Panc1 (cell line): ENCODE data around the gene ABO. TPM values are rescaled to one million over a fixed set of nuclear protein-coding genes. Genes with fewer than 3 reads are reported as not detected.
"Not testable (repeated sequence)": the region's sequence is repeated elsewhere in the genome, so short reads cannot be mapped to it uniquely, and the experiment has no call there.

ENCODE experiments used
- ATAC-seq: fragments of 200-7000 bp; cut with Tn5 transposase; 2 replicates; pipeline ENCODE4 v1.9.1; 2020; ENCODE audit warnings: mild to moderate bottlenecking, moderate library complexity
- BruUV-seq: library from RNA; stranded (reverse); fragments of 400-500 nt; replicated peaks from 2 replicates; lab custom pipeline; 2021; lab: Mats Ljungman, UMichigan
- CTCF ChIA-PET: fragments of 300-600 bp; sonication (Branson Sonifier 250); formaldehyde crosslinking; loops from one replicate; lab custom pipeline; 2022; ENCODE audit warnings: antibody characterized with exemption; lab: Charles Lee
- POLR2A ChIA-PET: fragments of 300-600 bp; sonication (Branson Sonifier 250); formaldehyde crosslinking; loops from one replicate; lab custom pipeline; 2022; ENCODE audit warnings: antibody characterized with exemption; lab: Charles Lee
- DNase-seq: peaks from one replicate; pipeline ENCODE4 v3.0.0-alpha.2; 2010; ENCODE audit warnings: low read depth, low spot score
- H3K27ac ChIP-seq: 2 replicates; pipeline ENCODE4 v1.5.1; 2011; ENCODE audit warnings: mild to moderate bottlenecking, low read length, inconsistent platforms
- H3K27me3 ChIP-seq: fragments of 200-500 bp; sonication (Bioruptor generic); 2 replicates; pipeline ENCODE4 v1.6.0; 2014; ENCODE audit warnings: low read length, inconsistent platforms; ENCODE audit not compliant: control insufficient read depth, insufficient read depth
- H3K36me3 ChIP-seq: fragments of 200-500 bp; sonication (Bioruptor generic); 2 replicates; pipeline ENCODE4 v1.5.1; 2014; ENCODE audit warnings: inconsistent platforms, mild to moderate bottlenecking, low read length, moderate library complexity; ENCODE audit not compliant: control insufficient read depth, insufficient read depth
- H3K4me1 ChIP-seq: 2 replicates; pipeline ENCODE4 v1.5.1; 2011; ENCODE audit warnings: inconsistent platforms, mild to moderate bottlenecking, low read length, moderate library complexity; ENCODE audit not compliant: control insufficient read depth, insufficient read depth
- H3K4me3 ChIP-seq, 2 experiments: 2 replicates each; pipeline ENCODE4 v1.5.1; 2011 to 2012; ENCODE audit warnings: low read depth in 2 of 2, low read length in 2 of 2, mild to moderate bottlenecking in 2 of 2, inconsistent platforms in 1 of 2, moderate library complexity in 1 of 2
- H3K9me3 ChIP-seq: fragments of 200-500 bp; sonication (Bioruptor generic); 2 replicates; pipeline ENCODE4 v1.5.1; 2014; ENCODE audit warnings: low read depth, mild to moderate bottlenecking, inconsistent platforms, low read length, moderate library complexity; ENCODE audit not compliant: control insufficient read depth, insufficient read depth
- CTCF ChIP-seq: fragments of 450-650 bp; IDR thresholded peaks from 2 replicates; pipeline ENCODE4 v1.5.1; 2017; ENCODE audit warnings: mild to moderate bottlenecking
- POLR2AphosphoS5 ChIP-seq: IDR thresholded peaks from 2 replicates; pipeline ENCODE4 v1.6.1; 2012; ENCODE audit warnings: mild to moderate bottlenecking, low read depth, low read length, moderate library complexity
- REST ChIP-seq, 2 experiments: IDR thresholded peaks; 2 replicates each; pipeline ENCODE4 v1.6.1; 2011 to 2012; ENCODE audit warnings: low read depth in 2 of 2, control low read depth in 1 of 2, low read length in 1 of 2, mild to moderate bottlenecking in 1 of 2, moderate library complexity in 1 of 2; ENCODE audit not compliant: insufficient read depth in 1 of 2
- SIN3A ChIP-seq: IDR thresholded peaks from 2 replicates; pipeline ENCODE4 v1.6.1; 2012; ENCODE audit warnings: low read depth, mild to moderate bottlenecking, low read length, moderate library complexity, borderline replicate concordance; ENCODE audit not compliant: insufficient read depth
- TCF7L2 ChIP-seq: IDR thresholded peaks from 2 replicates; pipeline ENCODE4 v1.6.1; 2011; ENCODE audit warnings: mild to moderate bottlenecking, low read depth, low read length, inconsistent platforms
- in situ Hi-C: cut with HindIII; loops from 2 replicates; pipeline ENCODE4 v1.10.0; 2016; ENCODE audit warnings: low sequenced_read_pairs, low pct_unique_long_range_greater_than_20kb
- intact Hi-C: fragments of 100-400 bp; cut with micrococcal nuclease; formaldehyde crosslinking; loops from one replicate; pipeline ENCODE4 v1.10.0; 2022; ENCODE audit not compliant: unreplicated experiment
- total RNA-seq: library from RNA; stranded (reverse); gene quantifications from one replicate; pipeline ENCODE4 v1.2.1, GENCODE V29; 2021; ENCODE audit not compliant: unreplicated experiment

Gene ABO
- total RNA-seq, 1 experiment from 2014 or later: 0.10 TPM

- BruUV-seq: no TSS peak
- Histone ChIP-seq H3K4me1 (no peaks in the 10 kb centered on the region), H3K27ac (no peak overlapping the region), H3K4me3 (no peak overlapping the region), H3K9me3 (no peaks in the 10 kb centered on the region), H3K36me3 (no peaks in the 10 kb centered on the region), H3K27me3 (no peaks in the 10 kb centered on the region)
- no peak for TF ChIP-seq REST (IDR thresholded peaks at IDR 0.05; ENCODE audit: insufficient read depth in 1 of 2, low read depth in 2 of 2, low read length in 1 of 2)
- no peak for TF ChIP-seq POLR2AphosphoS5
- no peak for TF ChIP-seq SIN3A
- CTCF ChIA-PET: no interaction called here
- POLR2A ChIA-PET: no interaction called here
- DNase-seq (no peak), ATAC-seq (no peak)
- in situ Hi-C loops: no loop called here
- intact Hi-C loops: no loop called here
These were observed 10.3 kb upstream of the ABO start for GRCh38 chr9:133285252-133285775.

- H3K36me3 ChIP-seq: no peaks in the 10 kb centered on the region
- no TSS peak for BruUV-seq
- no peaks in the 10 kb centered on the region for H3K9me3 ChIP-seq
- ChIA-PET POLR2A (no interaction called here), CTCF (no interaction called here)
- no peaks in the 10 kb centered on the region for H3K4me1 ChIP-seq
- no peak for TF ChIP-seq TCF7L2
- TF ChIP-seq CTCF: no peak
- no peak for TF ChIP-seq REST (IDR thresholded peaks at IDR 0.05; ENCODE audit: insufficient read depth in 1 of 2, low read depth in 2 of 2, low read length in 1 of 2)
- TF ChIP-seq SIN3A: no peak
- TF ChIP-seq POLR2AphosphoS5: no peak
- H3K27me3 ChIP-seq: no peaks in the 10 kb centered on the region
- H3K4me3 ChIP-seq: no peak overlapping the region
- in situ Hi-C loops (no loop called here), intact Hi-C loops (no loop called here)
- DNase-seq (no peak), ATAC-seq (no peak)
- no peak overlapping the region for H3K27ac ChIP-seq
These were observed 9.4 kb upstream of the ABO start for GRCh38 chr9:133284362-133284761.

- H3K27ac ChIP-seq, H3K27me3 ChIP-seq, H3K4me1 ChIP-seq, in situ Hi-C loops, H3K4me3 ChIP-seq, intact Hi-C loops, H3K36me3 ChIP-seq, H3K9me3 ChIP-seq, POLR2A ChIA-PET, DNase-seq, BruUV-seq, ATAC-seq, CTCF ChIA-PET: not testable (repeated sequence)
These were observed 8.4 kb upstream of the ABO start for GRCh38 chr9:133283255-133284032.
